ENCODE results near the gene PRLH. TPM values are rescaled to one million over a fixed set of nuclear protein-coding genes. Genes with fewer than 3 reads are reported as not detected.
A peak's percentile ranks its signal among the peaks of the same experiment; 100 is the strongest.
"Not testable (repeated sequence)": the region's sequence is repeated elsewhere in the genome, so short reads cannot be mapped to it uniquely, and the experiment has no call there.

The PRLH gene
- total RNA-seq, 1 experiment from 2014 or later: not detected

- DNase-seq (ENCODE audit: low spot score): no peak
Observed at GRCh38 chr2:237600205-237600846, 34.0 kb downstream of the PRLH start.

- DNase-seq (ENCODE audit: low spot score): no peak
Observed at GRCh38 chr2:237601453-237602116, 35.2 kb downstream of the PRLH start.

- no peak for DNase-seq (ENCODE audit: low spot score)
Observed at GRCh38 chr2:237602409-237602808, 36.0 kb downstream of the PRLH start.

GRCh38 chr2:237603049-237603717, 36.8 kb downstream of the PRLH start:
- DNase-seq (ENCODE audit: low spot score): no peak

GRCh38 chr2:237603718-237604362, 37.5 kb downstream of the PRLH start:
- DNase-seq (ENCODE audit: low spot score): no peak

- no peak for DNase-seq (ENCODE audit: low spot score)
Observed at GRCh38 chr2:237604391-237604790, 38.0 kb downstream of the PRLH start.

GRCh38 chr2:237604960-237605359, 38.6 kb downstream of the PRLH start:
- peak; percentile 50 for DNase-seq (ENCODE audit: low spot score)

GRCh38 chr2:237606522-237606921, 40.1 kb downstream of the PRLH start:
- not testable (repeated sequence) for DNase-seq (ENCODE audit: low spot score)

- DNase-seq (ENCODE audit: low spot score): no peak
Observed at GRCh38 chr2:237612527-237613357, 46.4 kb downstream of the PRLH start.

- DNase-seq (ENCODE audit: low spot score): no peak
Observed at GRCh38 chr2:237613679-237614078, 47.3 kb downstream of the PRLH start.

GRCh38 chr2:237614151-237614720, 47.9 kb downstream of the PRLH start:
- DNase-seq (ENCODE audit: low spot score): no peak

GRCh38 chr2:237615631-237616249, 49.4 kb downstream of the PRLH start:
- DNase-seq (ENCODE audit: low spot score): no peak

GRCh38 chr2:237616373-237616733, 50.0 kb downstream of the PRLH start:
- DNase-seq (ENCODE audit: low spot score): no peak

Small RNAs within 50 kb of the gene (small RNA-seq; reads per million reads assigned to genes)
- gene RNU6-1140P: not detected

Other genes starting within 250 kb of the PRLH start
- 0.03 TPM in 1 of 2 replicates, not detected in the other for gene COL6A3, start 152.4 kb upstream of the PRLH start, total RNA-seq (2014; rRNA removed; shearing (Covaris generic))
- 66.1 and 67.8 TPM in 2 replicates for gene MLPH, start 79.3 kb upstream of the PRLH start, total RNA-seq (2014; rRNA removed; shearing (Covaris generic))
- gene RAB17, start 24.2 kb downstream of the PRLH start, total RNA-seq (2014; rRNA removed; shearing (Covaris generic)): 44.2 and 65.1 TPM in 2 replicates
- gene LRRFIP1, start 61.0 kb downstream of the PRLH start, total RNA-seq (2014; rRNA removed; shearing (Covaris generic)): 91.0 and 97.1 TPM in 2 replicates
- gene RBM44, start 232.2 kb downstream of the PRLH start, total RNA-seq (2014; rRNA removed; shearing (Covaris generic)): 0.08 and 0.13 TPM in 2 replicates

All from HT-29 (cell line).